SK-N-SH (cell line): Measurements from ENCODE around the gene PRKN. TPM values are rescaled to one million over a fixed set of nuclear protein-coding genes. Genes with fewer than 3 reads are reported as not detected.

Experiments
- CTCF ChIA-PET: fragments of 300-600, 350-600 bp; formaldehyde crosslinking; extraction: SDS; loops from one replicate; lab custom pipeline; 2021; lab: Yijun Ruan, JAX
- POLR2A ChIA-PET: fragments of 350-600 bp; sonication (Branson Sonifier 250); formaldehyde crosslinking; extraction: SDS; loops from one replicate; lab custom pipeline; 2020; ENCODE audit warnings: antibody characterized with exemption, inconsistent platforms; lab: Yijun Ruan, JAX
- DNase-seq: peaks from one replicate; pipeline ENCODE4 v3.0.0; 2012
- H2AFZ ChIP-seq: fragments of 200-600 bp; sonication (generic); 2 replicates; pipeline ENCODE4 v1.8.1; 2016; ENCODE audit warnings: antibody characterized with exemption, mild to moderate bottlenecking, low read depth
- H3F3A ChIP-seq: fragments of 200-600 bp; sonication (generic); replicated peaks from 2 replicates; pipeline ENCODE3; 2016; ENCODE audit warnings: antibody characterized with exemption, mild to moderate bottlenecking; ENCODE audit not compliant: insufficient read depth
- H3K27ac ChIP-seq, 2 experiments: fragments of 200-500 bp in 1 of 2; fragments of 200-600 bp in 1 of 2; sonication (Bioruptor generic) in 1 of 2; sonication (generic), shearing (Covaris generic) in 1 of 2; 2 replicates each; pipeline versions ENCODE4 v1.5.1 to v1.6.1; 2014 to 2016; ENCODE audit warnings: low read depth in 2 of 2, inconsistent platforms in 1 of 2, low read length in 1 of 2, mild to moderate bottlenecking in 1 of 2, mixed read lengths in 1 of 2
- H3K27me3 ChIP-seq: fragments of 200-600 bp; sonication (generic), shearing (Covaris generic); 2 replicates; pipeline ENCODE4 v1.6.1; 2016; ENCODE audit warnings: mixed run types; ENCODE audit not compliant: insufficient read depth
- H3K36me3 ChIP-seq, 2 experiments: fragments of 200-500 bp in 1 of 2; fragments of 200-600 bp in 1 of 2; sonication (Bioruptor generic) in 1 of 2; sonication (generic) in 1 of 2; replicated peaks in 1 of 2; 2 replicates each; pipeline versions ENCODE3 to v1.5.1; 2014 to 2016; ENCODE audit warnings: low read length in 1 of 2, mild to moderate bottlenecking in 1 of 2; ENCODE audit not compliant: insufficient read depth in 2 of 2, control insufficient read depth in 1 of 2
- H3K4me1 ChIP-seq, 2 experiments: fragments of 200-500 bp in 1 of 2; fragments of 200-600 bp in 1 of 2; sonication (Bioruptor generic) in 1 of 2; sonication (generic), shearing (Covaris generic) in 1 of 2; 2 replicates each; pipeline versions ENCODE4 v1.5.1 to v1.6.1; 2014 to 2016; ENCODE audit warnings: low read depth in 1 of 2, low read length in 1 of 2, mixed run types in 1 of 2; ENCODE audit not compliant: insufficient read depth in 2 of 2, control insufficient read depth in 1 of 2
- H3K4me2 ChIP-seq: fragments of 200-600 bp; sonication (generic), shearing (Covaris generic); 2 replicates; pipeline ENCODE4 v1.6.1; 2017; ENCODE audit warnings: mixed run types
- H3K4me3 ChIP-seq, 2 experiments: fragments of 200-500 bp in 1 of 2; fragments of 200-600 bp in 1 of 2; sonication (Bioruptor generic) in 1 of 2; sonication (generic), shearing (Covaris generic) in 1 of 2; 2 replicates each; pipeline versions ENCODE4 v1.5.1 to v1.8.1; 2014 to 2016; ENCODE audit warnings: low read depth in 2 of 2, inconsistent platforms in 1 of 2, low read length in 1 of 2, mild to moderate bottlenecking in 1 of 2, mixed read lengths in 1 of 2, moderate library complexity in 1 of 2
- H3K79me2 ChIP-seq: fragments of 200-600 bp; sonication (generic); 2 replicates; pipeline ENCODE4 v1.8.1; 2017; ENCODE audit warnings: mild to moderate bottlenecking; ENCODE audit not compliant: insufficient read depth
- H3K9ac ChIP-seq: fragments of 200-600 bp; sonication (generic); 2 replicates; pipeline ENCODE4 v1.6.1; 2017; ENCODE audit warnings: mixed run types
- H3K9me2 ChIP-seq: fragments of 200-600 bp; sonication (generic); 2 replicates; pipeline ENCODE4 v1.6.1; 2017; ENCODE audit warnings: mixed run types
- H3K9me3 ChIP-seq: fragments of 200-600 bp; sonication (generic); 2 replicates; pipeline ENCODE4 v1.6.1; 2017; ENCODE audit warnings: mixed run types, mild to moderate bottlenecking, moderate library complexity
- H4K20me1 ChIP-seq: fragments of 200-600 bp; sonication (generic); 2 replicates; pipeline ENCODE4 v1.6.1; 2017; ENCODE audit warnings: mild to moderate bottlenecking, mixed run types; ENCODE audit not compliant: insufficient read depth
- CHD2 ChIP-seq: fragments of 150-350 bp; IDR thresholded peaks from 2 replicates; pipeline ENCODE4 v1.6.1; 2018; ENCODE audit warnings: low read length; ENCODE audit not compliant: partially characterized antibody
- FOSL2 ChIP-seq: IDR thresholded peaks from 2 replicates; pipeline ENCODE4 v1.4.0; 2012; ENCODE audit warnings: low read depth, mild to moderate bottlenecking, moderate library complexity, borderline replicate concordance
- FOXM1 ChIP-seq: IDR thresholded peaks from 2 replicates; pipeline ENCODE4 v1.4.0; 2012; ENCODE audit warnings: low read depth, mild to moderate bottlenecking
- GATA2 ChIP-seq: sonication (generic); formaldehyde crosslinking; IDR thresholded peaks from 2 replicates; pipeline ENCODE4 v1.5.0; 2020; ENCODE audit warnings: mild to moderate bottlenecking, missing genetic modification reagents
- MEF2A ChIP-seq: IDR thresholded peaks from 2 replicates; pipeline ENCODE4 v1.4.0; 2012; ENCODE audit warnings: low read depth, borderline replicate concordance
- MXI1 ChIP-seq: IDR thresholded peaks from 2 replicates; pipeline ENCODE4 v1.6.1; 2012; ENCODE audit warnings: mild to moderate bottlenecking, low read depth, low read length, improper control_type of control experiment
- NFIC ChIP-seq: IDR thresholded peaks from 2 replicates; pipeline ENCODE4 v1.4.0; 2012; ENCODE audit warnings: borderline replicate concordance
- NRF1 ChIP-seq: IDR thresholded peaks from 2 replicates; pipeline ENCODE4 v1.6.1; 2012; ENCODE audit warnings: low read depth, mild to moderate bottlenecking, low read length
- RAD21 ChIP-seq: IDR thresholded peaks from 2 replicates; pipeline ENCODE4 v1.6.1; 2012; ENCODE audit warnings: mild to moderate bottlenecking, low read length
- RCOR1 ChIP-seq: fragments of 150-350 bp; IDR thresholded peaks from 2 replicates; pipeline ENCODE4 v1.6.1; 2017; ENCODE audit warnings: antibody characterized with exemption, low read length
- RFX5 ChIP-seq: IDR thresholded peaks from 2 replicates; pipeline ENCODE4 v1.6.1; 2012; ENCODE audit warnings: mild to moderate bottlenecking, improper control_type of control experiment, low read length
- SMC3 ChIP-seq: IDR thresholded peaks from 2 replicates; pipeline ENCODE4 v1.6.1; 2012; ENCODE audit warnings: low read depth, low read length, improper control_type of control experiment
- TCF12 ChIP-seq: IDR thresholded peaks from 2 replicates; pipeline ENCODE4 v1.4.0; 2012
- WGBS: methylation state at CpG from one replicate; pipeline ENCODE4 v1.1.6; 2017; ENCODE audit warnings: low lambda C conversion rate; 5-methylcytosine and 5-hydroxymethylcytosine counted together
- polyA plus RNA-seq, 3 experiments: library from polyadenylated mRNA; depleted of rRNA; stranded (reverse); fragments of >200 nt; gene quantifications; 2 replicates each; pipeline ENCODE4 v1.2.3, GENCODE V29; 2012
- TF ChIP-seq, protein P1 (sequence below): IDR thresholded peaks from 2 replicates; pipeline ENCODE4 v1.4.0; 2012; ENCODE audit warnings: low read depth, borderline replicate concordance
- TF ChIP-seq, protein P2 (sequence below): IDR thresholded peaks from 2 replicates; pipeline ENCODE4 v1.6.1; 2012; ENCODE audit warnings: mild to moderate bottlenecking, low read depth, low read length, moderate library complexity
- TF ChIP-seq, protein P3 (sequence below): fragments of 150-350 bp; IDR thresholded peaks from 2 replicates; pipeline ENCODE4 v1.6.1; 2016; ENCODE audit warnings: mild to moderate bottlenecking, low read depth, low read length
- TF ChIP-seq, protein P4 (sequence below): IDR thresholded peaks from 2 replicates; pipeline ENCODE4 v1.4.0; 2012; ENCODE audit warnings: low read depth, borderline replicate concordance
- TF ChIP-seq, protein P5 (sequence below): IDR thresholded peaks from 2 replicates; pipeline ENCODE4 v1.4.0; 2012; ENCODE audit warnings: low read depth

The PRKN gene
- polyA plus RNA-seq, 1 of the 3 experiments (the other 2 are of a cell fraction): 0.76 TPM

DNA sequence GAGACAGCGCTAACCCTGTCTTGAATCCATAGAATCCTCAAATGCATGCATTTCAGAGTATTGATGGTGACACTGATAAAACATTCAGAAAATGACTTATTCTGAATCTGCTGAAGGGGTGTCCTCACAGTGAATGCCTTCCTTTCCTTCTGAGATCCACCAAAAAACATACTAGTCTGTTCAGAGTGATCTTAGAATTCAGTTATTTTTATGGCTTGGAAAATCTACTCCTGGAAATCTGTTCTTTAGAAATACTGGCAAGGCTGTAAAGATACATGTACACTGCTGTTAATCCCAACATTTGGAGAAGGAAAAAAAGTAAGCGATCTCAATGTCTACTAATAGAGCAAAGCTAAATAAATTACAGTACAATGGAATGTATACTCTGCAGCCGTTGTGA, 781.1 kb downstream of the PRKN start:
- POLR2A ChIA-PET: no interaction called here
- Histone ChIP-seq H3F3A (no peaks in the 10 kb centered on the region), H3K36me3 (no peaks in the 10 kb centered on the region), H3K9ac (no peak overlapping the region), H3K27ac (no peak overlapping the region), H3K4me2 (no peak overlapping the region), H3K4me1 (no peaks in the 10 kb centered on the region; a peak in 1 of 4 replicates), H3K9me2 (no peaks in the 10 kb centered on the region), H3K4me3 (no peak overlapping the region), H3K79me2 (no peaks in the 10 kb centered on the region), H3K9me3 (no peaks in the 10 kb centered on the region), H2AFZ (no peak overlapping the region), H3K27me3 (no peaks in the 10 kb centered on the region)
- no peak for DNase-seq
- 42% methylated on average over 3 of the region's 3 CpGs for WGBS
- CTCF ChIA-PET: no interaction called here
- TF ChIP-seq RFX5 (no peak), FOXM1 (no peak), TCF12 (no peak), RCOR1 (no peak), NFIC (no peak), MEF2A (no peak), CHD2 (no peak), RAD21 (no peak), SMC3 (no peak), NRF1 (no peak), GATA2 (CRISPR knock-in tag) (no peak), MXI1 (no peak), FOSL2 (no peak)
- TF ChIP-seq, protein P1, sequence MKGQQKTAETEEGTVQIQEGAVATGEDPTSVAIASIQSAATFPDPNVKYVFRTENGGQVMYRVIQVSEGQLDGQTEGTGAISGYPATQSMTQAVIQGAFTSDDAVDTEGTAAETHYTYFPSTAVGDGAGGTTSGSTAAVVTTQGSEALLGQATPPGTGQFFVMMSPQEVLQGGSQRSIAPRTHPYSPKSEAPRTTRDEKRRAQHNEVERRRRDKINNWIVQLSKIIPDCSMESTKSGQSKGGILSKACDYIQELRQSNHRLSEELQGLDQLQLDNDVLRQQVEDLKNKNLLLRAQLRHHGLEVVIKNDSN: no peak
- TF ChIP-seq, protein P2, sequence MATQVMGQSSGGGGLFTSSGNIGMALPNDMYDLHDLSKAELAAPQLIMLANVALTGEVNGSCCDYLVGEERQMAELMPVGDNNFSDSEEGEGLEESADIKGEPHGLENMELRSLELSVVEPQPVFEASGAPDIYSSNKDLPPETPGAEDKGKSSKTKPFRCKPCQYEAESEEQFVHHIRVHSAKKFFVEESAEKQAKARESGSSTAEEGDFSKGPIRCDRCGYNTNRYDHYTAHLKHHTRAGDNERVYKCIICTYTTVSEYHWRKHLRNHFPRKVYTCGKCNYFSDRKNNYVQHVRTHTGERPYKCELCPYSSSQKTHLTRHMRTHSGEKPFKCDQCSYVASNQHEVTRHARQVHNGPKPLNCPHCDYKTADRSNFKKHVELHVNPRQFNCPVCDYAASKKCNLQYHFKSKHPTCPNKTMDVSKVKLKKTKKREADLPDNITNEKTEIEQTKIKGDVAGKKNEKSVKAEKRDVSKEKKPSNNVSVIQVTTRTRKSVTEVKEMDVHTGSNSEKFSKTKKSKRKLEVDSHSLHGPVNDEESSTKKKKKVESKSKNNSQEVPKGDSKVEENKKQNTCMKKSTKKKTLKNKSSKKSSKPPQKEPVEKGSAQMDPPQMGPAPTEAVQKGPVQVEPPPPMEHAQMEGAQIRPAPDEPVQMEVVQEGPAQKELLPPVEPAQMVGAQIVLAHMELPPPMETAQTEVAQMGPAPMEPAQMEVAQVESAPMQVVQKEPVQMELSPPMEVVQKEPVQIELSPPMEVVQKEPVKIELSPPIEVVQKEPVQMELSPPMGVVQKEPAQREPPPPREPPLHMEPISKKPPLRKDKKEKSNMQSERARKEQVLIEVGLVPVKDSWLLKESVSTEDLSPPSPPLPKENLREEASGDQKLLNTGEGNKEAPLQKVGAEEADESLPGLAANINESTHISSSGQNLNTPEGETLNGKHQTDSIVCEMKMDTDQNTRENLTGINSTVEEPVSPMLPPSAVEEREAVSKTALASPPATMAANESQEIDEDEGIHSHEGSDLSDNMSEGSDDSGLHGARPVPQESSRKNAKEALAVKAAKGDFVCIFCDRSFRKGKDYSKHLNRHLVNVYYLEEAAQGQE: no peak
- TF ChIP-seq, protein P3, sequence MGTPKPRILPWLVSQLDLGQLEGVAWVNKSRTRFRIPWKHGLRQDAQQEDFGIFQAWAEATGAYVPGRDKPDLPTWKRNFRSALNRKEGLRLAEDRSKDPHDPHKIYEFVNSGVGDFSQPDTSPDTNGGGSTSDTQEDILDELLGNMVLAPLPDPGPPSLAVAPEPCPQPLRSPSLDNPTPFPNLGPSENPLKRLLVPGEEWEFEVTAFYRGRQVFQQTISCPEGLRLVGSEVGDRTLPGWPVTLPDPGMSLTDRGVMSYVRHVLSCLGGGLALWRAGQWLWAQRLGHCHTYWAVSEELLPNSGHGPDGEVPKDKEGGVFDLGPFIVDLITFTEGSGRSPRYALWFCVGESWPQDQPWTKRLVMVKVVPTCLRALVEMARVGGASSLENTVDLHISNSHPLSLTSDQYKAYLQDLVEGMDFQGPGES: no peak
- TF ChIP-seq, protein P4, sequence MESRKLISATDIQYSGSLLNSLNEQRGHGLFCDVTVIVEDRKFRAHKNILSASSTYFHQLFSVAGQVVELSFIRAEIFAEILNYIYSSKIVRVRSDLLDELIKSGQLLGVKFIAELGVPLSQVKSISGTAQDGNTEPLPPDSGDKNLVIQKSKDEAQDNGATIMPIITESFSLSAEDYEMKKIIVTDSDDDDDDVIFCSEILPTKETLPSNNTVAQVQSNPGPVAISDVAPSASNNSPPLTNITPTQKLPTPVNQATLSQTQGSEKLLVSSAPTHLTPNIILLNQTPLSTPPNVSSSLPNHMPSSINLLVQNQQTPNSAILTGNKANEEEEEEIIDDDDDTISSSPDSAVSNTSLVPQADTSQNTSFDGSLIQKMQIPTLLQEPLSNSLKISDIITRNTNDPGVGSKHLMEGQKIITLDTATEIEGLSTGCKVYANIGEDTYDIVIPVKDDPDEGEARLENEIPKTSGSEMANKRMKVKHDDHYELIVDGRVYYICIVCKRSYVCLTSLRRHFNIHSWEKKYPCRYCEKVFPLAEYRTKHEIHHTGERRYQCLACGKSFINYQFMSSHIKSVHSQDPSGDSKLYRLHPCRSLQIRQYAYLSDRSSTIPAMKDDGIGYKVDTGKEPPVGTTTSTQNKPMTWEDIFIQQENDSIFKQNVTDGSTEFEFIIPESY: no peak
- TF ChIP-seq, protein P5, sequence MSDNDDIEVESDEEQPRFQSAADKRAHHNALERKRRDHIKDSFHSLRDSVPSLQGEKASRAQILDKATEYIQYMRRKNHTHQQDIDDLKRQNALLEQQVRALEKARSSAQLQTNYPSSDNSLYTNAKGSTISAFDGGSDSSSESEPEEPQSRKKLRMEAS: no peak
- TF ChIP-seq, all 33 proteins: peak for 0
- H4K20me1 ChIP-seq: no peaks in the 10 kb centered on the region
